Jurkat, Clone E6-1 (cell line): ENCODE data around the gene DET1. TPM values are rescaled to one million over a fixed set of nuclear protein-coding genes. Genes with fewer than 3 reads are reported as not detected.
"Not testable (repeated sequence)": the region's sequence is repeated elsewhere in the genome, so short reads cannot be mapped to it uniquely, and the experiment has no call there.

Source experiments
- DNase-seq: peaks from one replicate; pipeline ENCODE4 v3.0.0-alpha.2; 2011; ENCODE audit warnings: low read depth, low spot score
- H3K4me3 ChIP-seq: 2 replicates; pipeline ENCODE4 v1.5.1; 2011; ENCODE audit warnings: mild to moderate bottlenecking, low read length, control low read depth, moderate library complexity
- polyA plus RNA-seq: library from polyadenylated mRNA; unstranded; fragments of >200 nt; gene quantifications from one replicate; pipeline ENCODE4 v1.2.1, GENCODE V29; 2012; ENCODE audit warnings: missing spikeins; ENCODE audit not compliant: insufficient read length, insufficient read depth

Gene DET1
- polyA plus RNA-seq = 6.5 TPM

GRCh38 chr15:88546248-88547129 is at the start of gene DET1:
Gene DET1, minus strand, starts transcription at chr15:88546681. Its CDS starts 14,976 bp downstream, at chr15:88531705.
- peak within 1 kb of the TSS; percentile 76 for H3K4me3 ChIP-seq
- DNase-seq = peak; percentile 96

- no peak for DNase-seq
- H3K4me3 ChIP-seq = no peak overlapping the region
These were observed 44.9 kb upstream of the DET1 start for GRCh38 chr15:88591384-88591783.

- H3K4me3 ChIP-seq = no peak overlapping the region
- DNase-seq = no peak
These were observed 44.3 kb upstream of the DET1 start for GRCh38 chr15:88590759-88591158.

GRCh38 chr15:88586401-88587162 is 40.1 kb upstream of the DET1 start:
- no peak for DNase-seq

GRCh38 chr15:88580532-88580931 is 34.1 kb upstream of the DET1 start:
- no peak overlapping the region for H3K4me3 ChIP-seq
- no peak for DNase-seq

More at GRCh38 chr15:88586401-88587162, 40.1 kb upstream of the DET1 start:
- no peak overlapping the region for H3K4me3 ChIP-seq

GRCh38 chr15:88579322-88579721 is 32.8 kb upstream of the DET1 start:
- DNase-seq = no peak
- H3K4me3 ChIP-seq = no peak overlapping the region

GRCh38 chr15:88574655-88575054 is 28.2 kb upstream of the DET1 start:
- DNase-seq = no peak
- H3K4me3 ChIP-seq = no peak overlapping the region

- DNase-seq = no peak
These were observed 27.6 kb upstream of the DET1 start for GRCh38 chr15:88574077-88574476.

GRCh38 chr15:88571852-88572259 is 25.4 kb upstream of the DET1 start:
- DNase-seq = no peak
- H3K4me3 ChIP-seq = no peak overlapping the region

More at GRCh38 chr15:88574077-88574476, 27.6 kb upstream of the DET1 start:
- no peak overlapping the region for H3K4me3 ChIP-seq

- no peak overlapping the region for H3K4me3 ChIP-seq
- DNase-seq = no peak
These were observed 24.8 kb upstream of the DET1 start for GRCh38 chr15:88571153-88571851.

- no peak overlapping the region for H3K4me3 ChIP-seq
- no peak for DNase-seq
These were observed 22.1 kb upstream of the DET1 start for GRCh38 chr15:88568589-88568988.

- no peak for DNase-seq
- H3K4me3 ChIP-seq = no peak overlapping the region
These were observed 18.3 kb upstream of the DET1 start for GRCh38 chr15:88564741-88565140.

GRCh38 chr15:88563638-88564037 is 17.2 kb upstream of the DET1 start:
- H3K4me3 ChIP-seq = no peak overlapping the region
- no peak for DNase-seq

GRCh38 chr15:88559565-88559964 is 13.1 kb upstream of the DET1 start:
- not testable (repeated sequence) for H3K4me3 ChIP-seq
- peak; percentile 5 for DNase-seq

GRCh38 chr15:88558026-88558425 is 11.5 kb upstream of the DET1 start:
- not testable (repeated sequence) for H3K4me3 ChIP-seq, DNase-seq

GRCh38 chr15:88548009-88548408 is 1.5 kb upstream of the DET1 start:
- not testable (repeated sequence) for DNase-seq, H3K4me3 ChIP-seq

- not testable (repeated sequence) for DNase-seq
- H3K4me3 ChIP-seq = peak overlapping the region; percentile 76
These were observed 768 bp downstream of the DET1 start for GRCh38 chr15:88545578-88546247.

- DNase-seq = no peak
- H3K4me3 ChIP-seq = no peak overlapping the region
These were observed 3.3 kb downstream of the DET1 start for GRCh38 chr15:88543065-88543776.
